Measurements from ENCODE around the gene DEPDC1B.

Gene DEPDC1B

DNA sequence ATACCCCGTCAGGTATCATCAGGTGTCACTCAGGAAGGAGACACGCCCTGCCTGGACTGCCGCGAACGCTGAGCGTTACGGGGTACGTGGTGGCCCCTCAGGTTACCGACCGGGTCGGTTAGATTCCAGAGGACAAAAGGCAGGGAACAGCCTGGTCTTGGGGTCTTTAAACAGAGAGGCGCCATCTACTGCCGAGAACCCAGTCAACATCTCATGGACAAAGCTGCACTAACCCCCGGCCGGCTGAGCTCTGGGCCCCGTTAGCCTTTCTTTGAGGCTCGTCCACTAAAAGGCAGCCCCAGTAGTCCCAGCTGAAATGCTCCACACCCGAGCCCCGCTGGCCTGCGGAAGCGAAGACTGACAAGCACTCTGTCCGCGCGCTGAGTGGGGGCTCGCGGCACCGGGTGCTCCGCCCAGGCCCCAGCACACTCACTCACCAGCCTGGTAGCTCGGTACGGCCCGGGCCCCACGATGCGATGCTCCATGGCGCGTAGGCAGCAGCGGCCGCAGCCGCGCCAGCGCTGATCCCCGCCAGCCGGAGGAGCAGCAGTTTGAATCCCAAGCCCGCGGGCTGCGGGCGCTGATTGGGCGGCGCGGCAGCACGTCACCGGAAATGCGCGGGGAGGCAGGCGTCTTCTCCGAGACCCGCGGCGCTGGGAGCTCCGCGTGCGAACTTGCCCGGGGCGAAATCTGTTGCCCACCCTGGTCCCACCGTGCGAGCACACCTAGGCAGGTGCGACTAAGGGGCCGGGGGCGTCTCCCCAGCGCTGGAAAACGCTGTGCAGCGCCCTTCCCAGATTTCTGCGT is at the start of gene DEPDC1B (continued):
- TF ChIP-seq YY1 (tag by site-specific recombination; IDR thresholded peaks at IDR 0.05): peak; percentile 70; the same call in 1 of the 2 replicates
- TF ChIP-seq SP7 (tag by site-specific recombination; IDR thresholded peaks at IDR 0.05): peak; percentile 81; the same call in 1 of the 2 replicates
- TF ChIP-seq ZNF223 (tag by site-specific recombination; IDR thresholded peaks at IDR 0.05): no peak
- peak; percentile 53 for TF ChIP-seq FEZF1 (tag by site-specific recombination; IDR thresholded peaks at IDR 0.05)
- TF ChIP-seq OSR2 (tag by site-specific recombination; IDR thresholded peaks at IDR 0.05): 0 out of 2 replicates have a peak, but pooled peaks have one; percentile 32
- no peak for TF ChIP-seq ZNF664 (tag by site-specific recombination; IDR thresholded peaks at IDR 0.05)
- peak; percentile 98 for TF ChIP-seq ZBTB26 (tag by site-specific recombination; optimal IDR thresholded peaks at IDR 0.05)
- no peak for TF ChIP-seq ZNF510 (tag by site-specific recombination; IDR thresholded peaks at IDR 0.05; ENCODE audit: insufficient replicate concordance)
- TF ChIP-seq, protein P1, sequence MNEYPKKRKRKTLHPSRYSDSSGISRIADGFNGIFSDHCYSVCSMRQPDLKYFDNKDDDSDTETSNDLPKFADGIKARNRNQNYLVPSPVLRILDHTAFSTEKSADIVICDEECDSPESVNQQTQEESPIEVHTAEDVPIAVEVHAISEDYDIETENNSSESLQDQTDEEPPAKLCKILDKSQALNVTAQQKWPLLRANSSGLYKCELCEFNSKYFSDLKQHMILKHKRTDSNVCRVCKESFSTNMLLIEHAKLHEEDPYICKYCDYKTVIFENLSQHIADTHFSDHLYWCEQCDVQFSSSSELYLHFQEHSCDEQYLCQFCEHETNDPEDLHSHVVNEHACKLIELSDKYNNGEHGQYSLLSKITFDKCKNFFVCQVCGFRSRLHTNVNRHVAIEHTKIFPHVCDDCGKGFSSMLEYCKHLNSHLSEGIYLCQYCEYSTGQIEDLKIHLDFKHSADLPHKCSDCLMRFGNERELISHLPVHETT (tag by site-specific recombination; IDR thresholded peaks at IDR 0.05): peak; percentile 13; the same call in 1 of the 2 replicates
- peak; percentile 78 for TF ChIP-seq ZFHX2 (tag by site-specific recombination; conservative IDR thresholded peaks at IDR 0.05)
- peak; percentile 88 for TF ChIP-seq ZXDB (tag by site-specific recombination; IDR thresholded peaks at IDR 0.05)
- TF ChIP-seq, protein P2, sequence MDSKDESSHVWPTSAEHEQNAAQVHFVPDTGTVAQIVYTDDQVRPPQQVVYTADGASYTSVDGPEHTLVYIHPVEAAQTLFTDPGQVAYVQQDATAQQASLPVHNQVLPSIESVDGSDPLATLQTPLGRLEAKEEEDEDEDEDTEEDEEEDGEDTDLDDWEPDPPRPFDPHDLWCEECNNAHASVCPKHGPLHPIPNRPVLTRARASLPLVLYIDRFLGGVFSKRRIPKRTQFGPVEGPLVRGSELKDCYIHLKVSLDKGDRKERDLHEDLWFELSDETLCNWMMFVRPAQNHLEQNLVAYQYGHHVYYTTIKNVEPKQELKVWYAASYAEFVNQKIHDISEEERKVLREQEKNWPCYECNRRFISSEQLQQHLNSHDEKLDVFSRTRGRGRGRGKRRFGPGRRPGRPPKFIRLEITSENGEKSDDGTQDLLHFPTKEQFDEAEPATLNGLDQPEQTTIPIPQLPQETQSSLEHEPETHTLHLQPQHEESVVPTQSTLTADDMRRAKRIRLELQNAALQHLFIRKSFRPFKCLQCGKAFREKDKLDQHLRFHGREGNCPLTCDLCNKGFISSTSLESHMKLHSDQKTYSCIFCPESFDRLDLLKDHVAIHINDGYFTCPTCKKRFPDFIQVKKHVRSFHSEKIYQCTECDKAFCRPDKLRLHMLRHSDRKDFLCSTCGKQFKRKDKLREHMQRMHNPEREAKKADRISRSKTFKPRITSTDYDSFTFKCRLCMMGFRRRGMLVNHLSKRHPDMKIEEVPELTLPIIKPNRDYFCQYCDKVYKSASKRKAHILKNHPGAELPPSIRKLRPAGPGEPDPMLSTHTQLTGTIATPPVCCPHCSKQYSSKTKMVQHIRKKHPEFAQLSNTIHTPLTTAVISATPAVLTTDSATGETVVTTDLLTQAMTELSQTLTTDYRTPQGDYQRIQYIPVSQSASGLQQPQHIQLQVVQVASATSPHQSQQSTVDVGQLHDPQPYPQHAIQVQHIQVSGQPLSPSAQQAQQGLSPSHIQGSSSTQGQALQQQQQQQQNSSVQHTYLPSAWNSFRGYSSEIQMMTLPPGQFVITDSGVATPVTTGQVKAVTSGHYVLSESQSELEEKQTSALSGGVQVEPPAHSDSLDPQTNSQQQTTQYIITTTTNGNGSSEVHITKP (tag by site-specific recombination; IDR thresholded peaks at IDR 0.05): peak; percentile 69
- TF ChIP-seq ZNF544 (tag by site-specific recombination; IDR thresholded peaks at IDR 0.05): no peak
- TF ChIP-seq, protein P3, sequence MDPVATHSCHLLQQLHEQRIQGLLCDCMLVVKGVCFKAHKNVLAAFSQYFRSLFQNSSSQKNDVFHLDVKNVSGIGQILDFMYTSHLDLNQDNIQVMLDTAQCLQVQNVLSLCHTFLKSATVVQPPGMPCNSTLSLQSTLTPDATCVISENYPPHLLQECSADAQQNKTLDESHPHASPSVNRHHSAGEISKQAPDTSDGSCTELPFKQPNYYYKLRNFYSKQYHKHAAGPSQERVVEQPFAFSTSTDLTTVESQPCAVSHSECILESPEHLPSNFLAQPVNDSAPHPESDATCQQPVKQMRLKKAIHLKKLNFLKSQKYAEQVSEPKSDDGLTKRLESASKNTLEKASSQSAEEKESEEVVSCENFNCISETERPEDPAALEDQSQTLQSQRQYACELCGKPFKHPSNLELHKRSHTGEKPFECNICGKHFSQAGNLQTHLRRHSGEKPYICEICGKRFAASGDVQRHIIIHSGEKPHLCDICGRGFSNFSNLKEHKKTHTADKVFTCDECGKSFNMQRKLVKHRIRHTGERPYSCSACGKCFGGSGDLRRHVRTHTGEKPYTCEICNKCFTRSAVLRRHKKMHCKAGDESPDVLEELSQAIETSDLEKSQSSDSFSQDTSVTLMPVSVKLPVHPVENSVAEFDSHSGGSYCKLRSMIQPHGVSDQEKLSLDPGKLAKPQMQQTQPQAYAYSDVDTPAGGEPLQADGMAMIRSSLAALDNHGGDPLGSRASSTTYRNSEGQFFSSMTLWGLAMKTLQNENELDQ (tag by site-specific recombination; IDR thresholded peaks at IDR 0.05; ENCODE audit: low read depth): no peak
- TF ChIP-seq MEIS1 (CRISPR knock-in tag; IDR thresholded peaks at IDR 0.05; ENCODE audit: borderline replicate concordance): no peak
- no peak for TF ChIP-seq ZNF416 (tag by site-specific recombination; IDR thresholded peaks at IDR 0.05)
- TF ChIP-seq GLI4 (tag by site-specific recombination; IDR thresholded peaks at IDR 0.05): 0 out of 2 replicates have a peak, but pooled peaks have one; percentile 70
- TF ChIP-seq, protein P4, sequence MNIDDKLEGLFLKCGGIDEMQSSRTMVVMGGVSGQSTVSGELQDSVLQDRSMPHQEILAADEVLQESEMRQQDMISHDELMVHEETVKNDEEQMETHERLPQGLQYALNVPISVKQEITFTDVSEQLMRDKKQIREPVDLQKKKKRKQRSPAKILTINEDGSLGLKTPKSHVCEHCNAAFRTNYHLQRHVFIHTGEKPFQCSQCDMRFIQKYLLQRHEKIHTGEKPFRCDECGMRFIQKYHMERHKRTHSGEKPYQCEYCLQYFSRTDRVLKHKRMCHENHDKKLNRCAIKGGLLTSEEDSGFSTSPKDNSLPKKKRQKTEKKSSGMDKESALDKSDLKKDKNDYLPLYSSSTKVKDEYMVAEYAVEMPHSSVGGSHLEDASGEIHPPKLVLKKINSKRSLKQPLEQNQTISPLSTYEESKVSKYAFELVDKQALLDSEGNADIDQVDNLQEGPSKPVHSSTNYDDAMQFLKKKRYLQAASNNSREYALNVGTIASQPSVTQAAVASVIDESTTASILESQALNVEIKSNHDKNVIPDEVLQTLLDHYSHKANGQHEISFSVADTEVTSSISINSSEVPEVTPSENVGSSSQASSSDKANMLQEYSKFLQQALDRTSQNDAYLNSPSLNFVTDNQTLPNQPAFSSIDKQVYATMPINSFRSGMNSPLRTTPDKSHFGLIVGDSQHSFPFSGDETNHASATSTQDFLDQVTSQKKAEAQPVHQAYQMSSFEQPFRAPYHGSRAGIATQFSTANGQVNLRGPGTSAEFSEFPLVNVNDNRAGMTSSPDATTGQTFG (tag by site-specific recombination; IDR thresholded peaks at IDR 0.05; ENCODE audit: borderline replicate concordance): no peak
- no peak for TF ChIP-seq ZNF23 (tag by site-specific recombination; IDR thresholded peaks at IDR 0.05; ENCODE audit: borderline replicate concordance)
- peak; percentile 77 for TF ChIP-seq GLIS2 (tag by site-specific recombination; IDR thresholded peaks at IDR 0.05)
- peak; percentile 78; the same call in 1 of the 2 replicates for TF ChIP-seq ZNF561 (tag by site-specific recombination; IDR thresholded peaks at IDR 0.05; ENCODE audit: borderline replicate concordance)
- peak; percentile 74; the same call in 1 of the 2 replicates for TF ChIP-seq ZNF610 (tag by site-specific recombination; IDR thresholded peaks at IDR 0.05; ENCODE audit: borderline replicate concordance)
- peak; percentile 57 for TF ChIP-seq ZIC2 (tag by site-specific recombination; IDR thresholded peaks at IDR 0.05)
- peak; percentile 69; the same call in 1 of the 2 replicates for TF ChIP-seq INSM2 (tag by site-specific recombination; IDR thresholded peaks at IDR 0.05)
- no peak for TF ChIP-seq ZNF747 (tag by site-specific recombination; IDR thresholded peaks at IDR 0.05)
- no peak for TF ChIP-seq ZNF169 (tag by site-specific recombination; IDR thresholded peaks at IDR 0.05)
